GM12878 (cell line): Measurements from ENCODE around the gene DNMT3A. TPM values are rescaled to one million over a fixed set of nuclear protein-coding genes. Genes with fewer than 3 reads are reported as not detected.

Experiments
- ATAC-seq: fragments of 200-7000 bp; cut with Tn5 transposase; 3 replicates; pipeline ENCODE4 v1.9.1; 2020; ENCODE audit warnings: mild to moderate bottlenecking, moderate library complexity
- BruUV-seq: library from RNA; stranded (reverse); fragments of 400-500 nt; replicated peaks from 2 replicates; lab custom pipeline; 2021; lab: Mats Ljungman, UMichigan
- CTCF ChIA-PET: fragments of 300-600 bp; sonication (Branson Sonifier 250); formaldehyde crosslinking; extraction: SDS; loops from one replicate; lab custom pipeline; 2021; ENCODE audit warnings: inconsistent platforms; lab: Yijun Ruan, JAX
- POLR2A ChIA-PET: fragments of 350-600 bp; formaldehyde crosslinking; extraction: SDS; loops from one replicate; lab custom pipeline; 2021; ENCODE audit warnings: inconsistent platforms; lab: Charles Lee
- RAD21 ChIA-PET: fragments of 300-600 bp; sonication (Branson Sonifier 250); formaldehyde crosslinking; loops from one replicate; lab custom pipeline; 2023; ENCODE audit warnings: antibody characterized with exemption; ENCODE audit not compliant: unreplicated experiment; lab: Charles Lee
- SMC1A ChIA-PET: fragments of 300-600 bp; sonication (Branson Sonifier 250); formaldehyde crosslinking; loops from one replicate; lab custom pipeline; 2023; ENCODE audit not compliant: unreplicated experiment, uncharacterized antibody; lab: Charles Lee
- DNase-seq: peaks from one replicate; pipeline ENCODE4 v3.0.0-alpha.2; 2011; ENCODE audit warnings: low read depth, low spot score
- FAIRE-seq: peaks from 3 replicates; lab custom pipeline; 2011; peaks lifted over from hg19 to GRCh38; lab: Jason Lieb, UNC
- H2AFZ ChIP-seq: 2 replicates; pipeline ENCODE4 v1.6.0; 2011; ENCODE audit warnings: low read depth, low read length, control low read depth; ENCODE audit not compliant: control insufficient read depth
- H3K27ac ChIP-seq: 2 replicates; pipeline ENCODE4 v1.5.1; 2011; ENCODE audit warnings: control low read depth; ENCODE audit not compliant: control insufficient read depth, insufficient read depth
- H3K27me3 ChIP-seq, 2 experiments: replicated peaks in 1 of 2; 2 replicates each; pipeline versions ENCODE4 v1.6.0 to v1.6.1; 2011; ENCODE audit warnings: low read length in 1 of 2; ENCODE audit not compliant: control insufficient read depth in 2 of 2, insufficient read depth in 2 of 2
- H3K36me3 ChIP-seq, 2 experiments: 2 replicates each; pipeline ENCODE4 v1.5.1; 2011; ENCODE audit warnings: low read length in 1 of 2; ENCODE audit not compliant: control insufficient read depth in 2 of 2, insufficient read depth in 2 of 2
- H3K4me1 ChIP-seq: 2 replicates; pipeline ENCODE4 v1.6.1; 2011; ENCODE audit warnings: mild to moderate bottlenecking, low read length, moderate library complexity, mixed read lengths; ENCODE audit not compliant: control insufficient read depth, insufficient read depth
- H3K4me2 ChIP-seq: 2 replicates; pipeline ENCODE4 v1.6.0; 2011; ENCODE audit warnings: control low read depth; ENCODE audit not compliant: control insufficient read depth, insufficient read depth
- H3K4me3 ChIP-seq: fragments of 200-600 bp; sonication (generic); 2 replicates; pipeline ENCODE4 v1.5.1; 2016
- H3K79me2 ChIP-seq: 2 replicates; pipeline ENCODE4 v1.6.0; 2011; ENCODE audit warnings: low read length; ENCODE audit not compliant: control insufficient read depth, insufficient read depth
- H3K9ac ChIP-seq: 2 replicates; pipeline ENCODE4 v1.8.0; 2011; ENCODE audit warnings: low read length, control low read depth, mixed read lengths; ENCODE audit not compliant: control insufficient read depth, insufficient read depth
- H3K9me3 ChIP-seq: replicated peaks from 3 replicates; pipeline ENCODE4 v1.5.1; 2011; ENCODE audit warnings: mild to moderate bottlenecking, low read length; ENCODE audit not compliant: control insufficient read depth, insufficient read depth
- H4K20me1 ChIP-seq: 2 replicates; pipeline ENCODE4 v1.6.0; 2011; ENCODE audit not compliant: control insufficient read depth, insufficient read depth
- CBX3 ChIP-seq: fragments of 200-600 bp; sonication (generic); IDR thresholded peaks from 2 replicates; pipeline ENCODE4 v1.6.1; 2016; ENCODE audit warnings: low read depth, borderline replicate concordance
- CREM ChIP-seq: IDR thresholded peaks from 2 replicates; pipeline ENCODE4 v1.6.1; 2014; ENCODE audit warnings: antibody characterized with exemption, low read depth
- NFIC ChIP-seq: IDR thresholded peaks from 2 replicates; pipeline ENCODE4 v1.6.1; 2012; ENCODE audit warnings: low read depth, mild to moderate bottlenecking, inconsistent platforms, low read length, moderate library complexity
- NFYB ChIP-seq: IDR thresholded peaks from 2 replicates; pipeline ENCODE4 v1.6.1; 2011; ENCODE audit warnings: low read depth, mild to moderate bottlenecking, low read length, improper control_type of control experiment, moderate library complexity; ENCODE audit not compliant: insufficient read depth
- NR2C1 ChIP-seq: fragments of 450-650 bp; IDR thresholded peaks from 2 replicates; pipeline ENCODE4 v1.6.1; 2017; ENCODE audit warnings: antibody characterized with exemption, mild to moderate bottlenecking, moderate library complexity
- NR2F1 ChIP-seq: fragments of 450-650 bp; conservative IDR thresholded peaks from 2 replicates; pipeline ENCODE4 v1.6.1; 2017; ENCODE audit warnings: mild to moderate bottlenecking
- POLR2A ChIP-seq: IDR thresholded peaks from 2 replicates; pipeline ENCODE4 v1.6.1; 2011; ENCODE audit warnings: low read depth, mild to moderate bottlenecking, low read length
- POLR2AphosphoS2 ChIP-seq: IDR thresholded peaks from 2 replicates; pipeline ENCODE4 v1.6.1; 2011; ENCODE audit warnings: low read depth, mild to moderate bottlenecking, low read length, improper control_type of control experiment, moderate library complexity
- RUNX3 ChIP-seq: IDR thresholded peaks from 2 replicates; pipeline ENCODE4 v1.6.1; 2012; ENCODE audit warnings: low read length, inconsistent platforms
- ZSCAN29 ChIP-seq: fragments of 450-650 bp; IDR thresholded peaks from 2 replicates; pipeline ENCODE4 v1.6.1; 2017; ENCODE audit warnings: mild to moderate bottlenecking, moderate library complexity
- WGBS: methylation state at CpG from one replicate; pipeline ENCODE4 v1.1.6; 2016; ENCODE audit warnings: low lambda C conversion rate; ENCODE audit not compliant: insufficient replicate concordance, insufficient coverage; ENCODE audit errors: missing lambda C conversion rate; 5-methylcytosine and 5-hydroxymethylcytosine counted together
- in situ Hi-C: fragments of 300-500 bp; cut with MboI; formaldehyde crosslinking; loops from 9 replicates; pipeline ENCODE4 v1.14.3; 2018; ENCODE audit warnings: mixed read lengths
- intact Hi-C: fragments of 100-400 bp; cut with micrococcal nuclease; formaldehyde crosslinking; loops from one replicate; pipeline ENCODE4 v1.14.2; 2022; ENCODE audit not compliant: unreplicated experiment
- polyA plus RNA-seq, 11 experiments: library from polyadenylated mRNA; depleted of rRNA in 4 of 11; unstranded in 6 of 11; stranded (reverse) in 5 of 11; fragments of >200 nt; fragmentation: Nextera tagmentation in 4 of 11; fragmentation: Illumina TruSeq in 1 of 11; extraction: Ambion mirVana in 4 of 11; extraction: Trizol in 1 of 11; gene quantifications; 1 replicate in 1 of 11; 2 replicates in 10 of 11; pipeline versions ENCODE4 v1.2.1 to v1.2.3, GENCODE V29; 2011 to 2016; ENCODE audit warnings: inconsistent platforms in 2 of 11, missing spikeins in 2 of 11, low read depth in 1 of 11
- total RNA-seq, 4 experiments: library from RNA; depleted of rRNA in 3 of 4; stranded (reverse); fragments of >200 nt in 3 of 4; fragmentation: Illumina TruSeq in 1 of 4; extraction: Trizol in 1 of 4; gene quantifications; 2 replicates each; pipeline versions ENCODE4 v1.2.1 to v1.2.3, GENCODE V29; 2013 to 2021
- TF ChIP-seq, protein P1 (sequence below): IDR thresholded peaks from 2 replicates; pipeline ENCODE4 v1.6.1; 2011; ENCODE audit warnings: borderline replicate concordance, low read depth, mild to moderate bottlenecking, moderate library complexity, mixed read lengths, low read length; ENCODE audit not compliant: insufficient read depth; ENCODE audit errors: extremely low read length

The DNMT3A gene
- total and polyA plus RNA-seq, 10 of the 15 experiments (the other 5 are each of a cell fraction or from before 2014, with no cell fraction given) = 7.4 to 51.6 (median 17.4) TPM

DNA sequence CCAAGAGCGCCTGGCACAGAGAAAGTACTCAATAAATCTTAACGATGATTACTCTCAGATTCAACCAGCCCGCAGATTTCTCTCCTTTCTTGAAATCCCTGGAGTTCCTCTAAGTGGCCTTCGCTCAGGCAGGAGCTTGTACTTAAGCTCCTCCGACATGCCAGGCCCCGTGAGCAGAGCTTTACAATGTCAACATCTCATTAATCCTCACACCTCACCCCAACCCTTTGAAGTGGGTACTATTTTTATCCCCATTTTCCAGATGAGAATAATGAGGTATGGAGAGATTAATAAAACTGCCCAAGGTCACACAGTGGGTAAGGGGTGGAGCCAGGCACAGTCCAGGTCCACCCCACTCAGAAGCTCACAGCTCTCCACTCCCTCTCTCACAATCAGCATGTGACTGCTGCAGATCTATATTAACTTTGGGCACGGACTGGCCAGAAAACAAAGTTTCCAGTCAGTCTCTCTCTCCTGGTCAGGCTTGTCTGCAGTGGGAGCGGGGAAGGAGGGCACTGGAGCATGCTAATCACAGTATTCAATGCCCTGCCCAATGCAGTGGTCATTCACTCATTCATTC is 18.0 kb downstream of the DNMT3A start:
- Histone ChIP-seq H3K4me2 (no peak overlapping the region; the same call in 1 of the 2 replicates), H3K4me1 (peaks cover 23% of the 10 kb centered on the region), H3K9ac (no peak overlapping the region), H4K20me1 (no peaks in the 10 kb centered on the region), H3K4me3 (no peak overlapping the region), H3K36me3 (peaks cover 3 to 8% of the 10 kb centered on the region in 2 experiments; a peak in 3 of 4 replicates), H3K79me2 (peaks cover 2% of the 10 kb centered on the region), H3K27me3 (no peaks in the 10 kb centered on the region), H2AFZ (no peak overlapping the region), H3K27ac (no peak overlapping the region), H3K9me3 (peaks cover 7% of the 10 kb centered on the region; the same call in 2 of the 3 replicates)
- TF ChIP-seq CBX3 = no peak
- DNase-seq (no peak), ATAC-seq (no peak), FAIRE-seq (no peak)
- POLR2A ChIA-PET = interaction anchor here (0.5 to 1.1 kb wide), 3 partner anchors 10 to 800 kb away, joined by 3 read pairs; no protein-coding TSS in a partner anchor
- in situ Hi-C loops (no loop called here), intact Hi-C loops (no loop called here)
- WGBS = 86% methylated on average over 8 of the region's 8 CpGs
- BruUV-seq = no TSS peak
- SMC1A ChIA-PET = interaction anchor here (0.9 to 4.3 kb wide), 4 partner anchors 8 to 17 kb away, joined by 3 to 19 read pairs (median 4); no protein-coding TSS in a partner anchor
- RAD21 ChIA-PET = interaction anchor here (1.0 to 1.7 kb wide), 3 partner anchors 9 to 46 kb away, joined by 4 to 6 read pairs (median 5); no protein-coding TSS in a partner anchor
- CTCF ChIA-PET = interaction anchor here (0.8 to 2.0 kb wide), 6 partner anchors 10 to 243 kb away, joined by 3 to 8 read pairs (median 3); no protein-coding TSS in a partner anchor

DNA sequence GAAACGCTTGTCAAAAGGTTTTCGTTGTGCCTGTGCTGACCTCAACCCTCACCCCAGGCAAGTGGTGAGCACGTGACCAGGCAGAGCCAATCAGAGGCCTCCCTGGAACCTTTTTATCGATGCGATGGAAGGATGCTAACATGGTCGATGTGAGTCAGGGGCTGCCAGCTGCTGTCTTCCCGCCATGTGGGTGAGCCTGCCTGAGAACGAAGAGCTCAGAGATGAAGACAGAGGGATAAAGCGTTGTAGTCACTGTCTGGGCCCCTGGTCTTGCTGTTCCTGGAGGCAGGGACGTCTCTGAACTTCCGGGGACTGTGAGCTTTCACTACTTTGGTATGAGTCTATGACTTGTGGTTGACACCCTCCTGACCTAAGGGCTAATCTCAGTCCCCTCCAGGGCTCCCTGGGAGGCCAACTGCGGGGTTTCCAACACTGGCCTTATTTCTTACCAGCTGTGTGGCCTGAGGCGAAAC is 18.6 kb downstream of the DNMT3A start:
- peak; percentile 82 for TF ChIP-seq NR2F1
- peak; percentile 69 for TF ChIP-seq NFYB
- TF ChIP-seq RUNX3 = peak; percentile 22; the same call in 1 of the 2 replicates
- TF ChIP-seq POLR2A = 0 out of 2 replicates have a peak, but pooled peaks have one; percentile 16
- TF ChIP-seq, protein P1, sequence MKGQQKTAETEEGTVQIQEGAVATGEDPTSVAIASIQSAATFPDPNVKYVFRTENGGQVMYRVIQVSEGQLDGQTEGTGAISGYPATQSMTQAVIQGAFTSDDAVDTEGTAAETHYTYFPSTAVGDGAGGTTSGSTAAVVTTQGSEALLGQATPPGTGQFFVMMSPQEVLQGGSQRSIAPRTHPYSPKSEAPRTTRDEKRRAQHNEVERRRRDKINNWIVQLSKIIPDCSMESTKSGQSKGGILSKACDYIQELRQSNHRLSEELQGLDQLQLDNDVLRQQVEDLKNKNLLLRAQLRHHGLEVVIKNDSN = peak; percentile 76
- TF ChIP-seq ZSCAN29 = no peak
- TF ChIP-seq NR2C1 = no peak
- no peak for TF ChIP-seq NFIC
- TF ChIP-seq CREM = no peak
- TF ChIP-seq POLR2AphosphoS2 = no peak
- H3K9me3 ChIP-seq = peaks cover 7% of the 10 kb centered on the region; the same call in 2 of the 3 replicates
- no peak overlapping the region for H3K27ac ChIP-seq
- H3K4me3 ChIP-seq = no peak overlapping the region
- intact Hi-C loops = no loop called here
- POLR2A ChIA-PET = interaction anchor here (0.6 kb wide), 1 partner anchor 9 kb away, joined by 3 read pairs; no protein-coding TSS in a partner anchor
- SMC1A ChIA-PET = interaction anchor here (4.3 kb wide), 1 partner anchor 12 kb away, joined by 19 read pairs; no protein-coding TSS in a partner anchor
- RAD21 ChIA-PET = interaction anchor here (1.0 to 1.7 kb wide), 3 partner anchors 9 to 45 kb away, joined by 4 to 6 read pairs (median 5); no protein-coding TSS in a partner anchor
- peaks cover 2% of the 10 kb centered on the region for H3K79me2 ChIP-seq
- ATAC-seq (peak; percentile 73), FAIRE-seq (no peak), DNase-seq (no peak)
- CTCF ChIA-PET = interaction anchor here (0.8 to 2.0 kb wide), 6 partner anchors 11 to 244 kb away, joined by 3 to 8 read pairs (median 3); no protein-coding TSS in a partner anchor
- no peak overlapping the region; the same call in 1 of the 2 replicates for H3K4me2 ChIP-seq
- no TSS peak for BruUV-seq
- H2AFZ ChIP-seq = no peak overlapping the region
- H3K36me3 ChIP-seq = peaks cover 3 to 8% of the 10 kb centered on the region in 2 experiments; a peak in 3 of 4 replicates
- H3K9ac ChIP-seq = no peak overlapping the region
- 85% methylated on average over 13 of the region's 13 CpGs for WGBS
- in situ Hi-C loops = no loop called here
- no peaks in the 10 kb centered on the region for H4K20me1 ChIP-seq
- H3K4me1 ChIP-seq = peaks cover 23% of the 10 kb centered on the region
- H3K27me3 ChIP-seq = no peaks in the 10 kb centered on the region
